ENCODE data around the gene LZTR1.

The LZTR1 gene

DNA sequence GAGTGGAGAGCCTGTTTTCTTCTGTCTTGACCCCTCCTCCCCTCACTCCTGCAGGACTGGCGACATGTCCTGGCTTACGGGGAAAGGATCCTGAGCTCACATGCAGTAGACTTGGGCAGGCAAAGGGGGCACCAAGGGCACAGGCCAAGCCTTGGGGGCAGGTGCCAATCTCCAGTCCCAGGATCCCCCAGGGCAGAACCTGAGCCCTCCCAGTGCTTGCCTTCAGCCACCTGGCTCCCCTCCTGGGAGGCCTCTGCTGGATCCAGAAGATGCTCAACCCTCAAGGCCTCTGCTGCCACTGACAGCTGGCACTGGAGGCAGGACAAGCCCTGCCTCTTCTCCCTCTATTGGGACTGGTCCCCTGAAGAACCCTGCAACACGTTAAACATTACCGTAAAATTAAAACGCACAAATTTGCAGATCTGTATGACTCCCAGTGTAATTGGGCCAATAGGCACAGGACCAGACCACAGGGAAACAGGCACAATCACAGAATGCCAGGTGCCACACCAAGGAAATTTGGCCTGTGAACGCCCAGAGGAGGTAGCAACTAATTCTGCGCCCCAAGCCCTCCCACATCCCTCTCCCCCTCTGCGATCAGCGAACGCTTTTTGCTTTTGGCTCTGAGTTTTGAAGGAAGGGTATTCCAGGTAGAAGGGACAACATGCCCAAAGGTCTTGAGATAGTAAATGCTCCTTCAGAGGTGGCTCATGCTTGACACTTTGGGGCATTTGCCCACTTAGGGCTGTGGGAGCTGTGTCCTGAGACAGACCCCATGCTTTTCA, 967 bp upstream of the LZTR1 start:
- Histone ChIP-seq H3K4me3 (ENCODE audit: low read depth in 1 of 2, low read length in 2 of 2) (peak overlapping the region; percentile 89), H3K4me1 (ENCODE audit: control insufficient read depth in 1 of 2, insufficient read depth in 2 of 2, low read length in 2 of 2) (peaks cover 29 to 32% of the 10 kb centered on the region in 2 donors), H3K9me3 (ENCODE audit: control insufficient read depth in 1 of 2, low read length in 2 of 2) (peaks cover 6 to 7% of the 10 kb centered on the region in 2 donors), H3K36me3 (ENCODE audit: control insufficient read depth in 1 of 2, insufficient read depth in 2 of 2, low read length in 2 of 2) (peaks cover 0 to 7% of the 10 kb centered on the region in 2 donors), H3K9ac (ENCODE audit: low read depth in 1 of 2, low read length in 2 of 2) (peak overlapping the region; percentile 82 to 89), H3K27me3 (ENCODE audit: control insufficient read depth in 1 of 2, insufficient read depth in 2 of 2, low read length in 2 of 2) (no peaks in the 10 kb centered on the region), H3K27ac (ENCODE audit: low read depth, low read length) (peak overlapping the region; percentile 80)

DNA sequence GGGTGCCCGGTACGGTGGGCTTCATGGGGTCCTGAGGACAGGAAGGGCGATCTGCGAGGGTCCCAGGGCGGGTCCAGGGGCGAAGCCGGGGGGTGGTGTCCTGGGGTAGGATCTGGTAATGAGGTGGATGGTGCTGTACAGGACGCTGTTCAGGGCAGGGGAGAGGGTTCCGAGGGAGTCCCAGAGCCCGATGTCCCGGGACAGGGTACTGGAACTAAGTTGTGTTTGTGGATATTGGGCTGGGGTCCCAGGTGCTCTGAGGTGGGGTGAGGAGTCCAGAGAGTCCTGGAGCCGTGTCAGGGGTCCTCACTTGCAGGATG, 426 bp downstream of the LZTR1 start:
- Histone ChIP-seq H3K36me3 (ENCODE audit: control insufficient read depth in 1 of 2, insufficient read depth in 2 of 2, low read length in 2 of 2) (peaks cover 0 to 14% of the 10 kb centered on the region in 2 donors), H3K4me1 (ENCODE audit: control insufficient read depth in 1 of 2, insufficient read depth in 2 of 2, low read length in 2 of 2) (peaks cover 29 to 32% of the 10 kb centered on the region in 2 donors), H3K27ac (ENCODE audit: low read depth, low read length) (peak overlapping the region; percentile 80), H3K9ac (ENCODE audit: low read depth in 1 of 2, low read length in 2 of 2) (peak overlapping the region; percentile 82 to 89), H3K9me3 (ENCODE audit: control insufficient read depth in 1 of 2, low read length in 2 of 2) (peaks cover 6 to 7% of the 10 kb centered on the region in 2 donors), H3K27me3 (ENCODE audit: control insufficient read depth in 1 of 2, insufficient read depth in 2 of 2, low read length in 2 of 2) (no peaks in the 10 kb centered on the region), H3K4me3 (ENCODE audit: low read depth in 1 of 2, low read length in 2 of 2) (peak overlapping the region; percentile 89)

- peaks cover 29 to 32% of the 10 kb centered on the region in 2 donors for H3K4me1 ChIP-seq (ENCODE audit: control insufficient read depth in 1 of 2, insufficient read depth in 2 of 2, low read length in 2 of 2)
- no peaks in the 10 kb centered on the region for H3K27me3 ChIP-seq (ENCODE audit: control insufficient read depth in 1 of 2, insufficient read depth in 2 of 2, low read length in 2 of 2)
- peaks cover 2 to 19% of the 10 kb centered on the region in 2 donors for H3K36me3 ChIP-seq (ENCODE audit: control insufficient read depth in 1 of 2, insufficient read depth in 2 of 2, low read length in 2 of 2)
- H3K27ac ChIP-seq (ENCODE audit: low read depth, low read length): no peak overlapping the region
- H3K4me3 ChIP-seq (ENCODE audit: low read depth in 1 of 2, low read length in 2 of 2): peak overlapping the region; percentile 89
- H3K9me3 ChIP-seq (ENCODE audit: control insufficient read depth in 1 of 2, low read length in 2 of 2): peaks cover 6 to 7% of the 10 kb centered on the region in 2 donors
- peak overlapping the region; percentile 82 to 89 for H3K9ac ChIP-seq (ENCODE audit: low read depth in 1 of 2, low read length in 2 of 2)
Measured at GRCh38 chr22:20983081-20983771, 1.1 kb downstream of the LZTR1 start.

DNA sequence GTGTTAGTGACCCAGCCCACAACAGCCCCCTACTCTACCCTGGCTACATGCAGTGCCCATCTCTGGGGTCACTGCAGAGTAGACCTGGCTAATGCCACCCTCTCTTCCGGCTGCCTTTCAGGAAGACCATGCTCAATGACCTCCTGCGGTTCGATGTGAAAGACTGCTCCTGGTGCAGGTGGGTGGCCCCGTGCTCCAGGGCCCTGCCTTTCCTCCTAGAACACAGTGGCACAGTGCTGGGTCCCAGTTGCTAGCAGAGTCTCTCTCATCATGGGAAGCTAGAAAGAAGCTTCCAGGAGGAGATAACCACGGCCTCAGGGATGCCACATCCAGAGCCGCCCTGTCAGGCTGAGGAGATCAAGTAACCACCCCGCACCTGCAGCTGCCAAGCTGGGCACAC, 3.6 kb downstream of the LZTR1 start:
- Histone ChIP-seq H3K4me3 (ENCODE audit: low read depth in 1 of 2, low read length in 2 of 2) (no peak overlapping the region), H3K9ac (ENCODE audit: low read depth in 1 of 2, low read length in 2 of 2) (no peak overlapping the region), H3K36me3 (ENCODE audit: control insufficient read depth in 1 of 2, insufficient read depth in 2 of 2, low read length in 2 of 2) (peaks cover 3 to 29% of the 10 kb centered on the region in 2 donors), H3K4me1 (ENCODE audit: control insufficient read depth in 1 of 2, insufficient read depth in 2 of 2, low read length in 2 of 2) (peaks cover 17 to 20% of the 10 kb centered on the region in 2 donors), H3K9me3 (ENCODE audit: control insufficient read depth in 1 of 2, low read length in 2 of 2) (no peaks in the 10 kb centered on the region), H3K27me3 (ENCODE audit: control insufficient read depth in 1 of 2, insufficient read depth in 2 of 2, low read length in 2 of 2) (no peaks in the 10 kb centered on the region), H3K27ac (ENCODE audit: low read depth, low read length) (no peak overlapping the region)

DNA sequence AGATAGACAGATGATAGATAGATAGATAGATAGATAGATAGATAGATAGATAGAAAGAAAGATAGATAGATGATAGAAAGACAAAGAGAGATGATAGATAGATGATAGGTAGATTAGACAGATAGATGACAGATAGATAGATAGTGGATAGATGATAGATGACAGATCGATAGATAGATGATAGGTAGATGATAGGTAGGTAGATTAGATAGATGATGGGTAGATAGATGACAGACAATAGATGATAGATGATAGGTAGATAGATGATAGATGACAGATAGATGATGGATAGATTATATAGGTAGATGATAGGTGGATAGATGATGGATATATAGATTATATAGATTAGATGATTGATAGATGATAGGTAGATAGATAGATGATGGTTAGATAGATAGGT, 4.3 kb downstream of the LZTR1 start:
- no peak overlapping the region for H3K4me3 ChIP-seq (ENCODE audit: low read depth in 1 of 2, low read length in 2 of 2)
- H3K9ac ChIP-seq (ENCODE audit: low read depth in 1 of 2, low read length in 2 of 2): no peak overlapping the region
- no peak overlapping the region for H3K27ac ChIP-seq (ENCODE audit: low read depth, low read length)
- peaks cover 11 to 13% of the 10 kb centered on the region in 2 donors for H3K4me1 ChIP-seq (ENCODE audit: control insufficient read depth in 1 of 2, insufficient read depth in 2 of 2, low read length in 2 of 2)
- no peaks in the 10 kb centered on the region for H3K9me3 ChIP-seq (ENCODE audit: control insufficient read depth in 1 of 2, low read length in 2 of 2)
- H3K36me3 ChIP-seq (ENCODE audit: control insufficient read depth in 1 of 2, insufficient read depth in 2 of 2, low read length in 2 of 2): peaks cover 3 to 35% of the 10 kb centered on the region in 2 donors
- no peaks in the 10 kb centered on the region for H3K27me3 ChIP-seq (ENCODE audit: control insufficient read depth in 1 of 2, insufficient read depth in 2 of 2, low read length in 2 of 2)

- Histone ChIP-seq H3K27me3 (ENCODE audit: control insufficient read depth in 1 of 2, insufficient read depth in 2 of 2, low read length in 2 of 2) (no peaks in the 10 kb centered on the region), H3K36me3 (ENCODE audit: control insufficient read depth in 1 of 2, insufficient read depth in 2 of 2, low read length in 2 of 2) (peaks cover 11 to 45% of the 10 kb centered on the region in 2 donors), H3K4me3 (ENCODE audit: low read depth in 1 of 2, low read length in 2 of 2) (no peak overlapping the region), H3K9me3 (ENCODE audit: control insufficient read depth in 1 of 2, low read length in 2 of 2) (no peaks in the 10 kb centered on the region), H3K27ac (ENCODE audit: low read depth, low read length) (no peak overlapping the region), H3K4me1 (ENCODE audit: control insufficient read depth in 1 of 2, insufficient read depth in 2 of 2, low read length in 2 of 2) (peaks cover 8 to 10% of the 10 kb centered on the region in 2 donors), H3K9ac (ENCODE audit: low read depth in 1 of 2, low read length in 2 of 2) (no peak overlapping the region)
Measured at GRCh38 chr22:20987375-20987774, 5.3 kb downstream of the LZTR1 start.

DNA sequence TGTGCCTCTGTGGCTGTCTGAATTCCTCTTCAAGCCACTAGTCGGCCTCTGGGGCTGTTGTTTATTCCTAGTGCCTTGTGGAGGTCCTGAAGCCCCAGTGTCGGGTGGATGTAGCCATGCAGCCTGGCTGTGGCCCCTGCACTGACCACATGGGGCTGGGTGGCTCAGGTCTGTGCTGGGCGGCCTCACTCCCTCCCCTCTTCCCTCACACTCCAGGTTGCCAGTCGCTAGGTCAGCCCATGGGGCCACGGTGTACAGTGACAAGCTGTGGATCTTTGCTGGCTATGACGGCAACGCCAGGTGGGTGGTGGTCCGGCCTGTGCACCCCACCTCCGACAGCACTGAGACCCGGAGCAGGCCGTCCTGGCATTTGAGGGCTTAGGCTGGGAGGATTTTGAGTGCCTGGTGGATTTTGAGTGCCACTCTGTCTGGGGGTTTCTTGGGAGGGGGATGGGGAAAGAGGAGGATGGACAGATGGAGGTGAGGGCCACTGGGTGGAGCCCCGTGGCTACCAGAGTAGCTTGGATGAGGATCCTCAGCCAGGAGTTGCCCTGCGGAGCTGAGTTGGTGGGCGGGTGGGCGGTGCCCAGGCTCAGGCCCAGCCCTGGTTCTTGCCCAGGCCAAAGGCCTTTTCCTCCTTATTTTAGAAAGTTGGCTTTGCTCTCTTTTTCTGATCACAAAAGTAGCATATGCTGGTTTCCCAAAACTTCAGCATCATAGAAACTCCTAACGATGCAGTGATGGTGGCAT, 6.7 kb downstream of the LZTR1 start:
- Histone ChIP-seq H3K36me3 (ENCODE audit: control insufficient read depth in 1 of 2, insufficient read depth in 2 of 2, low read length in 2 of 2) (peaks cover 16 to 59% of the 10 kb centered on the region in 2 donors), H3K27me3 (ENCODE audit: control insufficient read depth in 1 of 2, insufficient read depth in 2 of 2, low read length in 2 of 2) (no peaks in the 10 kb centered on the region), H3K4me3 (ENCODE audit: low read depth in 1 of 2, low read length in 2 of 2) (no peak overlapping the region), H3K9ac (ENCODE audit: low read depth in 1 of 2, low read length in 2 of 2) (no peak overlapping the region), H3K9me3 (ENCODE audit: control insufficient read depth in 1 of 2, low read length in 2 of 2) (no peaks in the 10 kb centered on the region), H3K27ac (ENCODE audit: low read depth, low read length) (no peak overlapping the region), H3K4me1 (ENCODE audit: control insufficient read depth in 1 of 2, insufficient read depth in 2 of 2, low read length in 2 of 2) (no peaks in the 10 kb centered on the region)

DNA sequence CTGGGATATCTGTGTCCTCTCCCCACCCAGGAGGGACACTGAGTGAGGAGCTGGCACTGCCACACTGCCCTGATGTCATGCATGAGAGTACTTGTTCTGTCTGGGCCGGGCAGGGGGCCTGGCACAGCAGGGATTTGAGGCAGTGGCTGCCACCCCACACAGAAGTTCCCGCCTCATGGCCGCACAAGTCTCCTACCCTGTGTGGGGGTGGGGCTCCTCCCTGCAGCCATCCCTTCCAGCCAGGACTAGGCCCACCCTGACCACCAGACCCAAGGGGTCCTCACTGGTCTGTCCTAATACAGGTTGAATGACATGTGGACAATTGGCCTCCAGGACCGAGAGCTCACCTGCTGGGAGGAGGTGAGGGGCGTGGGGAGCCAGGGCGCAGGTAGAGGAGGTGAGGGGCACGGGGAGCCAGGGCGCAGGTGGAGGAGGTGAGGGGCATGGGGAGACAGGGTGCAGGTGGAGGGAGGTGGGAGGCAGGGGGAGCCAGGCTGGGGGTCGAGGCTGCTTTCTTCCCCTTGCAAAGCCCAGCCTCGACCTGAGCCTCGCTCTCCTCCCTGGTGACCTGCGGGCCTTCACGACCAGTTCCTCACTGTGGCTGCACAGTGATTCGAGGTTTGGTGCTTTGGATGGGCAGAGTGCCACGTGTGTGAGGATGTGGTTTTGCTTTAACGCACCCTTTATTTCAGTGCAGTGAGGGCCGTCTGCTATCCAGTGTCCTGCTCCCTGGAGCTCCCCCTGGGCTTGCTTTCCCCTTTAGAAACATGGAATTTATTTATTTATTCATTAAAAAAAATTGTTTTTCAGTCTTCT, 7.4 kb downstream of the LZTR1 start:
- no peak overlapping the region for H3K4me3 ChIP-seq (ENCODE audit: low read depth in 1 of 2, low read length in 2 of 2)
- no peaks in the 10 kb centered on the region for H3K27me3 ChIP-seq (ENCODE audit: control insufficient read depth in 1 of 2, insufficient read depth in 2 of 2, low read length in 2 of 2)
- no peak overlapping the region for H3K27ac ChIP-seq (ENCODE audit: low read depth, low read length)
- peaks cover 16 to 64% of the 10 kb centered on the region in 2 donors for H3K36me3 ChIP-seq (ENCODE audit: control insufficient read depth in 1 of 2, insufficient read depth in 2 of 2, low read length in 2 of 2)
- H3K9me3 ChIP-seq (ENCODE audit: control insufficient read depth in 1 of 2, low read length in 2 of 2): no peaks in the 10 kb centered on the region
- no peaks in the 10 kb centered on the region for H3K4me1 ChIP-seq (ENCODE audit: control insufficient read depth in 1 of 2, insufficient read depth in 2 of 2, low read length in 2 of 2)
- H3K9ac ChIP-seq (ENCODE audit: low read depth in 1 of 2, low read length in 2 of 2): no peak overlapping the region

GRCh38 chr22:20990184-20991180, 8.4 kb downstream of the LZTR1 start:
- Histone ChIP-seq H3K4me1 (ENCODE audit: control insufficient read depth in 1 of 2, insufficient read depth in 2 of 2, low read length in 2 of 2) (no peaks in the 10 kb centered on the region), H3K9me3 (ENCODE audit: control insufficient read depth in 1 of 2, low read length in 2 of 2) (no peaks in the 10 kb centered on the region), H3K4me3 (ENCODE audit: low read depth in 1 of 2, low read length in 2 of 2) (no peak overlapping the region), H3K9ac (ENCODE audit: low read depth in 1 of 2, low read length in 2 of 2) (no peak overlapping the region), H3K27me3 (ENCODE audit: control insufficient read depth in 1 of 2, insufficient read depth in 2 of 2, low read length in 2 of 2) (no peaks in the 10 kb centered on the region), H3K36me3 (ENCODE audit: control insufficient read depth in 1 of 2, insufficient read depth in 2 of 2, low read length in 2 of 2) (peaks cover 16 to 69% of the 10 kb centered on the region in 2 donors), H3K27ac (ENCODE audit: low read depth, low read length) (no peak overlapping the region)
